ENCODE data around the gene METRNL. TPM values are rescaled to one million over a fixed set of nuclear protein-coding genes. Genes with fewer than 3 reads are reported as not detected.

Gene METRNL
- total RNA-seq, 1 donor from 2014 or later = 85.3 TPM

GRCh38 chr17:83080858-83081683, 1.7 kb downstream of the METRNL start:
- peak; percentile 33 for DNase-seq

DNA sequence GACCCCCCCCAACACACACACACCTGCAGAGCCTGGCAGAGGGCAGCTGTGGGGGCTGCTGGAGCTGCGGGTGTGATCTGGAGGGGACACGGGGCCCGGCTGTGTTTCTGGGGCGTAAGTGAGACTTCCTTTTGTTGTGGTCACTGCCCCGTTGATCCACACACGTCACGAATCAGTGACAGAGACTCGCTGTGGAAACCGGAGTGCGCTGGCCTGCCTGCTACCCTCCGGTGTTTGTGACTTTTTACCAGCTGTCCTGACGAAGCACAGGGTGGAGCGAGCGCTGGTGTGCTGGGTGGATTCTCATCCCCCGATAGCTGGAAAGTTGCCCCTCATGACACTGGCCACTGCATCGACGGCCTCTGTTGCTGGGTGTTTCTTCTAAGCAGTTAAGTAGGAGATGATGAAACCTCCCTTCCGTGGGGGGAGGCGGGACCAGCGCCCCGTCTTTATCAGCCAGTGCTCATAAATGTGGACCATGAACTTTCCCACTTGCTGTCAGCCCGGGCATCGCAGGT, 2.3 kb downstream of the METRNL start:
- DNase-seq = no peak

DNA sequence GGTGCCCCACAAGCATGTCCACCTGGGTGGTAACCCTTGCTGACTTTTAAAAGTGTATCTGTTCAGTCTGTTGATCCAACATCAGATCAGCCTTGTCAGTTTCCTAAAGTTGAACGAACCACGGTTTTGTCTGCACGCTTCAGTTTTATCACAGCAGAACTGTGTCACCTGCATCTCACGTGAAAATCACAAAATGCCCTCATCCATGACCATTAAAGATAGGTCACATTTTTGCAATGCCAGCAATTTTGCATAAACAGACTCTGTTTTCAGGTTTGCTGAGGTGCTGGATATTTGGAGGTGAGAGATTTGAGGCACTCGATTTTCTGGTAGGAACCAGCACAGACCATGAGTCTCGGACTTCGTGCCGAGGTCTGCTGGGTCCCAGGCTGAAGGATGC, 3.0 kb downstream of the METRNL start:
- no peak for DNase-seq

GRCh38 chr17:83082909-83083367, 3.5 kb downstream of the METRNL start:
- no peak for DNase-seq

GRCh38 chr17:83083368-83084201, 4.2 kb downstream of the METRNL start:
- DNase-seq = peak; percentile 20

DNA sequence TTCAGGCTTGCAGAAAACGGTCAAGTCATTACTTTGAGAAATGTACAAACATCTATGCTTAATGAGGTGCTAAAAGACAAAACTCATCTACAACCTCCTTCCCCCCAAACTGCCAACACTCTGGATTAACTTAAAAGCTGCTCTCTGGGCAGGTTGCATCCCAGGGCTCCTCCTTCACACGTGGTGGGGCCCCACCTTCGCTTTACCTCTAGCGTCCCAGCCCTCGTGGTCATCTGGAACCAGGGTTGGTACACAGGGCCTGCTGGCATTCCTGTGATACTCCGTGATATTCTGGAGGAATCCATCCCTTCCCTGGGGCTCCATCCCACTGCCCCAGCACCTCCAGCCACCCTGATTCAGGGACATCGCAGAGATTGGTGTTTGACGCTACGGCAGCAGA, 4.8 kb downstream of the METRNL start:
- no peak for DNase-seq

DNA sequence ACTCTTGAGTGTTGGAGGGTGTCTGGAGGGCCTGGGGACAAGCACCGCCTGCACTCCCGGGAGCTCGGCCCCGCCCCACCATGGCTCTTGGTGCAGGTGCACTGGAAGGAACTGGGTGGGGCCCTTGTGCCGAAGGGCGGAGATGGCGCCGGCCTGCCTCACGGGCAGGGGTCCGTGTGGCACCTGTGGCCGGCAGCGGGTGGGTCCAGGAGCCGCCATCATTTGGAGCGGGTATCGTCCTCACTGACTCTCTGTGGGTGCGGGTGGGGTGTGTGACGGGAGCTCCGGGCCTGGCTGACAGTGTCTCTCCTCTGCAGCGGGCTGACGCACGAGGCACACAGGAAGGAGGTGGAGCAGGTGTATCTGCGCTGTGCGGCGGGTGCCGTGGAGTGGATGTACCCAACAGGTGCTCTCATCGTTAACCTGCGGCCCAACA, 5.2 kb downstream of the METRNL start:
- DNase-seq = no peak

DNA sequence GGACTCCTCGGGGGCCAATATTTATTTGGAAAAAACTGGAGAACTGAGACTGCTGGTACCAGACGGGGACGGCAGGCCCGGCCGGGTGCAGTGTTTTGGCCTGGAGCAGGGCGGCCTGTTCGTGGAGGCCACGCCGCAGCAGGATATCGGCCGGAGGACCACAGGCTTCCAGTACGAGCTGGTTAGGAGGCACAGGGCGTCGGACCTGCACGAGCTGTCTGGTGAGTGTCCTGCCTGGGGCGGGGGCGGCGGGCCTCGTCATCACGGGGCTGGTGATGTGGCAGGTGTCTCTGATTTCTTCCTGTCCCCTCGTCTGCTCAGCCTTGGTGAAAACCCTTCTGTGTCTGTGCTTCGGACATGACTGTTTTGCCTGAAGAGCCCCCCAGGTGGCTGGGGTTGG, 5.7 kb downstream of the METRNL start:
- DNase-seq = no peak

DNA sequence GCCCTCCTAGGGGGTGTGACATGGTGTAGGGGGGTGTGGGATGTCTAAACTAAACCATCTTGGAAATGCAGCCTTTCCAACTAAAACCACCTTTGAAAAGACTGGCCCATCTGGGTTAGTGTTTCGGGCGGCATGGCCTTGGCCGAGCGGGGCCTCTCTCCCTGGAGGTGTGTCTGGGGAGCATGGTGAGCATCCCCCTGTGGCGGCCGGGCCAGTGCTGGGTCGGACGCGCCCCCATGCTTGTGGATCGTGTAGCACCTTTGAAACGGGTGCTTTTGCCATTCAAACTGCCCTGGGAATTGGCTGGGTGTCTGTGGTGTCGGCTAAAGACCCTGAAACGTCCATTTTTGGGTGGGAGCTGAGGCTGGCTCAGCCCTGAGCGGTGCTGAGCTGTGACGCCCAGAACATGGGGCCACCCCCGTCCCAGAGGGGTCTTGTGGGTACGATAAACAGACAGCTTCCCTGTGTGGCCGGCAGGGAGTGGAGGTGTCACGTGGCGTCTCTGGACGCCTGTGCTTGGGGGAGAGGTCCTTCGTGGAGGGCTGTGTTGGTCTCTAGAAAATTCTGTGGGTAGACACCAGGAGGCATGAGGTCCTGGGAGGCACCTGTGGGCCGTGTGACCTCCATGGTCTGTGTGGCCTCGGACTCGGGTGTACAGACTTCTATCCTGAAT, 6.3 kb downstream of the METRNL start:
- no peak for DNase-seq

- DNase-seq = no peak
These were observed 6.9 kb downstream of the METRNL start for GRCh38 chr17:83086199-83086880.

DNA sequence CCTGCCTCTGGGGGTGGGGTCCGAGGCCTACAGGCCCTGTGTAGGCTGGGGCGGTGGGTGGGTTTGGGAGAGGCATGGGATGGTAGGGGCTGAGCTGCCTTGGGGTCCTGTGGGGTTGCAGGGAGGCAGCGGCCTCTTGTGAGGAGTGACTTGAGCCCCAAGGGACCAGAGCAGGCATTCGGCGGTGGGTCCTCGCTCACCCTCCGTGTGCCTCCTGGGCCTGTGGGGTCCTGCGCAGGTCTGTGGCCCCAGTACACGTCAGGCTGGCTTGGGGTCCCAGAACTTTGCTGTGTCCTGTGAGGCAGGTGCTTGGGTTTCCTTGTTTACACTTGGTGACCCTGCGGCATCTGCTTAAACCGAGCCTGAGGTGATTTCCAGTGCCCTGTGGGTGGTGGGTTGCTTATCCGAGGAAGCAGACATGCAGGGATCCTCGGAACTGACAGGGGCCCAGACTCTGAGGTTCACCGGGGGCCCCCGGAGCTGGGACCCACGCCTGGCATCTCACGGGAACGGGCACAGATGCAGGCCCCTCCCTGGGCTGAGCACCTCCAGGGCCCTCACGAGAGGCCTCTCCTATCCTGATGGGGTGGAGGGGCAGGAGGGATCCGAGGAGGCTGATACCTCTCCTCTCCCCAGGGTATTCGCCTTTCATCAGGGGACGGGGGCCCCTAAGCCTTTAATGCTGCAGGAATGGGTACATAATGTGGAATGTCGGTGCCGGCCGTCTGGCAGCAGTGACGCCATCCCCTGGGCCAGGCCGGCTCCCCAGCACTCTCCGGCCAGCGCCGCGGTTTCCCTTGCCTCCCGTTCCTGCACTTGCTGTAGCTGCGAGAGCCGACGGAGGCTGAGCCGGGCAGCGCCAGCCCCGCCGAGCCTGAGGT, 7.7 kb downstream of the METRNL start:
- DNase-seq = no peak

DNA sequence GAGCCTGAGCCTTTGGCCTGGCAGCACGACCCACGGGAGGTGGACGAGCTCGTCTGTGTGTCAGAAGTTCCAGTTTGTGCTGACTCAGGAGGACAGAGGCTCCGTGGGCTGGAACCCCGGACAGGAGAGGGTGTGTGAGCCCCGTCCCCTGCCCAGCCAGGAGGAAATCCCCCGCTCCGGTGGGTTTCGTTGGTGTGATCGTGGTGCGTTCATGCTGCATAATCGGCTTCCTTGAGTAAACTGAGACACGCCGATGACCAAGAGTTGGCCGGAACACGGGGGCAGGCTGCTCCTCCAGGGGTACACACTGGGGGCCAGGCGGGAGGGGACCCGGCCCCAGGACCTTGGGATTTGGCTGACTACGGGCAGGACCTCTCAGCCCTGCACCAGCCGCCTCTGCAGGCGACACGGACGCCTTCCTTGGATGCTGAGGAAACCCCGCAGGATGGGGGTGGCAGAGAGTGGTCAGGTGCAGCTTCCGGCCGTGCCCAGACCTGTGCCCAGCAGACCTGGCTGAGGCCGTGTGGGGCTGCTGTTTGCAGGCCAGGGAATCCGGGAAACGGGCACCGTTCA, 8.5 kb downstream of the METRNL start:
- no peak for DNase-seq

GRCh38 chr17:83088451-83088850, 9.0 kb downstream of the METRNL start:
- no peak for DNase-seq

- no peak for DNase-seq
These were observed 9.5 kb downstream of the METRNL start for GRCh38 chr17:83088909-83089308.

DNA sequence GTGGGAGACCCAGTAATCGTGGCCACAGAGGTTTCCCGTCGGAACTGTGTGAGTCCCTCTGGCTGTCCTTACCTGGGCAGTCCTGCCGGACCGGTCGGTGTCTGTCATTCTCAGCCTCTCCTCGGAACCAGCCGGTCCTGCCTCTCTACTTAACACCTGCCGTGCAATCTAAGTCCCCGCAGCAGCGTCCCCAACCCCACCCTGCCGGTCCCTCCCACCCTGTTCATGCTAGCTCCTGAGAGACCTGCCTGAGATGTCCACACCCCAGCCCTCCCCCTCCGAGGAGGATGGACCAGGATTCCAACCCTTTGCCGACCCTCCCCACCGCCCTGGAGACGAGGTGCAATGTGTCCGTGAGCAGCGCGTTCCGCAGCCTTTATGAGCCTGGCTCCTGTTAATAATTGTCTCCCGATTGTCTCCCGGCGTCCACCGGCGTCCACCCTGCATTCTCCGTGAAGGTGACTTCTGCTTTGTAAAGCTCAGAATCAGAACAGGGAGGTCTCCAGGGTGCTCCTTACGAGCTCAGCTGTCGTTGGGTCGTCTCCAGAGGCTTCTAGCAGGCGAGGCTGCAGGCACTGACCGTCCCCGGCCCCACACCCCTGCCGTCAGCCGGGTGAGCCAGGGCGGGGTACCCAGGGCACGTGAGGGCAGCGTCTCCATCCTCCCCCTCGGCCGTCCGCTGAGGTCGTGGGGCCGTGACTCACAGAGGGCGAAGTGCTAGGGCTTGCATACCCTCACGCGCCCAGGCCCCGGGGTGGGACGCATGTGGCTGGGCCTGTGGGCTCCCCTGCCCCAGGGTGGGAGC, 10.1 kb downstream of the METRNL start:
- DNase-seq = no peak

DNA sequence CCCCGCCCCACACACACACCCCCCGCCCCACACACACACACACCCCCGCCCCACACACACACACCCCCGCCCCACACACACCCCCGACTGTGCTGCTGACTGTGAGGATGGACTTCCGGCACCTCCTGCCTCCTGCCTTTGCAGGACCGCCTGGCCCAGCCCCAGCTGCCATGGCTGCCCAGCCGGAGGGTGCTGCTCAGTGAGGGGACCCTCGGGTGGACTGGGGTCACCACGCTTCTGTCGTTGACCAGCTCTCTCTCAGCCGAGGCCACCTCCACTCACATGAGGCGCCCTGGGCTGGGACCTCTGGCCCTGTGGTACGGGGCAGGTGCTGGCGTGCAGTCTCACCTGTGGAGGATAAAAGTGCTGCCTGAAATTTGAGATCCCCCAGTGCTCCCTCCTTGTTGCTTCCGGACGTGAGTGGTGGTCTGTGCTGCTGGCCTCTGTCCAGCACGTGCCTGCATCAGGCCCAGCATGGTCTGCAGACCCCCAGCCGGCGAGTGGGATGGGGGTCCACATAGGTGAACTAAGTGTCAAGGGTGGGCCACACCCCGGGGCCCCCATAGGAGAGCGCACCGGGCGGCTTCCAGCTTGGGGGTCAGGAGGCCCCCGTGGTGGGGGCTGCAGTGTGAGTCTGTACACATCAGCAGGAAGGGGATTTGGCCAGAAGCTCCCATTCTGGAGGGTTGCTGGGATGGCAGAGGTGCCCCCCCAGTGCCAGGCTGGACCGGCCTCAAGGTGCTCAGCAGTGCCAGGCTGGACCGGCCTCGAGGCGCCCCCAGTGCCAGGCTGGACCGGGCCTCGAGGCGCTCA, 11.2 kb downstream of the METRNL start:
- no peak for DNase-seq

GRCh38 chr17:83091257-83092141, 12.1 kb downstream of the METRNL start:
- no peak for DNase-seq

DNA sequence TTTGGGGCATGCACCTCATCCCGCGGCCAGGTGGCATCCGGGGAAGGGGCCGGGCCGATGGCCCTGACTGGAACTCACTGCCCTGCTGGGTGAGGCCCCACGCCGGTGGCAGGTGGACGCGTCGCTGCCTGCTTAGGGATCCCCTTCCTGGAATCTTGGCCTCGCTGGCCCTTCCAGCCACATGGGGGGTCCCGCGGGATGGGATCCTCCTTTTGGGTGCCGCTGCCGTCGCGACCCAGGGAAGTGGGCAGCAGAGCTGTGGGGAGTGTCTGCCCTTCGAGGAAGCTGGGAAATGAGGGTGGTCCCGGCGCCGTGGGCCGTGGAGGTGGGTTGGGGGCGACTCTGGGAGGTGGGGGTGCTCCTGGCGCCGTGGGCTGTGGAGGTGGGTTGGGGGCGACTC, 12.8 kb downstream of the METRNL start:
- DNase-seq = no peak
